ENCODE measurements around the gene KLK14. TPM values are rescaled to one million over a fixed set of nuclear protein-coding genes. Genes with fewer than 3 reads are reported as not detected.

Gene KLK14
- polyA plus RNA-seq, 1 experiment, result 0.06 TPM

DNA sequence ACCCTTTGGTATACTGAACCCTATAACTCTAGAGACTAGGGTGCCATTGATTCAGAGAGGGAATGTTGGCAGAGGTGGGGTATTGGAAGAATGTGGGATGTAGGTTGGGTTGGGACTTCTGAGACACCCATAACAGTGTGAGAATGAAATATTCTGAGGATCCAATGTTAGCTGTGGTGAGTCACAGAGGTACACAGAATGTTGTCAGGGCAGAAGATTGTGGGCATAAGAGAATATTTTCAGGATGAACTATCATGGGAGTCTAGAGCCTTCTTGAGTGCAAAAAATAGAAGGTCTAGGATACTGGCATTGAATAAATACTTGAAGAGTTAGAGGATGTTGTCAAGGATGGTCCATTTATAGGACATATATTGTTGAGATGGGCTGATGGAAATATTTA, 26.8 kb downstream of the KLK14 start:
- Histone ChIP-seq H3K36me3 (ENCODE audit: control insufficient read depth, insufficient read depth, low read length) (no peaks in the 10 kb centered on the region), H3K27me3 (ENCODE audit: control insufficient read depth, insufficient read depth, low read length) (no peaks in the 10 kb centered on the region), H3K4me3 (ENCODE audit: low read depth, low read length) (no peak overlapping the region)
- ChIA-PET POLR2A (no interaction called here), CTCF (no interaction called here)
- no peak for DNase-seq (ENCODE audit: low read depth)
- TF ChIP-seq, protein P1, sequence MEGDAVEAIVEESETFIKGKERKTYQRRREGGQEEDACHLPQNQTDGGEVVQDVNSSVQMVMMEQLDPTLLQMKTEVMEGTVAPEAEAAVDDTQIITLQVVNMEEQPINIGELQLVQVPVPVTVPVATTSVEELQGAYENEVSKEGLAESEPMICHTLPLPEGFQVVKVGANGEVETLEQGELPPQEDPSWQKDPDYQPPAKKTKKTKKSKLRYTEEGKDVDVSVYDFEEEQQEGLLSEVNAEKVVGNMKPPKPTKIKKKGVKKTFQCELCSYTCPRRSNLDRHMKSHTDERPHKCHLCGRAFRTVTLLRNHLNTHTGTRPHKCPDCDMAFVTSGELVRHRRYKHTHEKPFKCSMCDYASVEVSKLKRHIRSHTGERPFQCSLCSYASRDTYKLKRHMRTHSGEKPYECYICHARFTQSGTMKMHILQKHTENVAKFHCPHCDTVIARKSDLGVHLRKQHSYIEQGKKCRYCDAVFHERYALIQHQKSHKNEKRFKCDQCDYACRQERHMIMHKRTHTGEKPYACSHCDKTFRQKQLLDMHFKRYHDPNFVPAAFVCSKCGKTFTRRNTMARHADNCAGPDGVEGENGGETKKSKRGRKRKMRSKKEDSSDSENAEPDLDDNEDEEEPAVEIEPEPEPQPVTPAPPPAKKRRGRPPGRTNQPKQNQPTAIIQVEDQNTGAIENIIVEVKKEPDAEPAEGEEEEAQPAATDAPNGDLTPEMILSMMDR (IDR thresholded peaks at IDR 0.05; ENCODE audit: insufficient read depth, low read depth, low read length), result no peak

DNA sequence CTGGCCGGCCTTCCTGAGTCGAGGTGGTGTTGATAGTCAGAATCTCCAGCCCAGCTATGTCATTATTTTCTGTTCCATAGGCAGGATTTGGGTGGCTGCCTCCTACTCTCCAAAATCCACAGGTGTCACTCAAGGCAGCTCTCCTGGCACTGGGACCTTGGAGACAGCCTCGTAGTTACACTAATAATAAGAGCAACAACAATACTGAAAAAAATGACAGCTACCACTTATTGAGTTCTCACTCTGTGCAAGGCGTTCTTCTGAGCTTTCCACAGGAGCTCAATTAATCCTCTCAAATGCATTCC, 35.7 kb downstream of the KLK14 start:
- TF ChIP-seq, protein P1 (IDR thresholded peaks at IDR 0.05; ENCODE audit: insufficient read depth, low read depth, low read length), result no peak
- no peaks in the 10 kb centered on the region for H3K36me3 ChIP-seq (ENCODE audit: control insufficient read depth, insufficient read depth, low read length)
- no peak for DNase-seq (ENCODE audit: low read depth)
- ChIA-PET CTCF (no interaction called here), POLR2A (no interaction called here)
- H3K27me3 ChIP-seq (ENCODE audit: control insufficient read depth, insufficient read depth, low read length), result no peaks in the 10 kb centered on the region
- no peak overlapping the region for H3K4me3 ChIP-seq (ENCODE audit: low read depth, low read length)

DNA sequence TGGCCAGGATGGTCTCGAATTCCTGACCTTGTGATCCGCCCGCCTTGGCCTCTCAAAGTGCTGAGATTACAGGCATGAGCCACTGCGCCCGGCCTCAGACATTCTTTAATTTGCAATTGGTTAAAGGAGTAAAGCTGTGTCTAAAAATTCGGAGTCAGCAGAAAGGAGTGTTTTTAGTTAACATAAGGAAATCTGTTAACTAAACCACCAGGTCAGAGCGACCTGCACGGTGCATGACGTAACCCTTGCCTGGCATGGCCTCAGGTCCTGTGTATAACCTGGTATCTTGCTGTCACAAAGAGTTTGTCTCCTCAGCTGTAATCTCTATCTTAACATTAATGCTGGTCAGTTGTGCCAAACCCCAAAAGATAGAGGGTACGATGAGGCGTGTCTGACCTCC, 38.4 kb downstream of the KLK14 start:
- ChIA-PET POLR2A (no interaction called here), CTCF (no interaction called here)
- H3K27me3 ChIP-seq (ENCODE audit: control insufficient read depth, insufficient read depth, low read length), result no peaks in the 10 kb centered on the region
- DNase-seq (ENCODE audit: low read depth), result no peak
- TF ChIP-seq, protein P1 (IDR thresholded peaks at IDR 0.05; ENCODE audit: insufficient read depth, low read depth, low read length), result no peak
- H3K36me3 ChIP-seq (ENCODE audit: control insufficient read depth, insufficient read depth, low read length), result no peaks in the 10 kb centered on the region
- H3K4me3 ChIP-seq (ENCODE audit: low read depth, low read length), result no peak overlapping the region

DNA sequence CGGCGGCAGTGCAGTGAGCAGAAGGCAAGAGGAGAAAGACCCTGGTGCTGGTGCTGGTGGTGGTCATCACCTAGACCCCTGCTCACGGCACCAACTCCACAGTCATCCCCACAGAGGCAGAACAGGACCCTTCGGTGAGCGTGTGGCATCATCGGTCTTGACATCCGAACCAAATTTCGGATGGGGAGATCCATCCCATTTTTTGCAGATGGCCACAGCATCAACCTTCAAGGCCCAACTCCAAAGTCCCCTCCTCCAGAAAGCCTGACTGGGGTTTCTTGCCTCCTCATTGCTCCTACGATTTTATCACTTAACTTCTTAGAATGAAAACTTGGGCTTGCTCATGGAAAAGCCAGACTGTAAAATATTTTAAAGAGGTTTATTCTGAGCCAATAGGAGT, 39.2 kb downstream of the KLK14 start:
- H3K4me3 ChIP-seq (ENCODE audit: low read depth, low read length), result no peak overlapping the region
- ChIA-PET POLR2A (no interaction called here), CTCF (no interaction called here)
- H3K27me3 ChIP-seq (ENCODE audit: control insufficient read depth, insufficient read depth, low read length), result no peaks in the 10 kb centered on the region
- no peak for DNase-seq (ENCODE audit: low read depth)
- no peaks in the 10 kb centered on the region for H3K36me3 ChIP-seq (ENCODE audit: control insufficient read depth, insufficient read depth, low read length)
- TF ChIP-seq, protein P1 (IDR thresholded peaks at IDR 0.05; ENCODE audit: insufficient read depth, low read depth, low read length), result no peak

DNA sequence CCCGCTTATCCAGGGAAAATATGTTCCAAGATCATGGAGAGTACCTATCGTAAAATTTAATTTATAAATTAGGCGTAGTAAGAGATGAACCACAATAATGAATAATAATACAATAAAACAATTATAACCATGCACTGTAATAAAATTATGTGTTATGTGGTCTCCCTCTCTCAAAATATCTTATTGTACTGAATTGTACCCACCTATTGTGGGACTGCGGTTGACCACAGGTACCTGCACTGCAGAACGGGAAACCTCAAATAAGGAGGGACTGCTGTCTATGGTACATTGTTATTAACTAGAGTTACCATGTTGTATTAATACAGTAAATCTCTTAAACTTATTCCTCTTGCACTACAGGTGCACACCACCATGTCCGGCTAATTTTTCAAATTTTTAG, 42.5 kb downstream of the KLK14 start:
- no peaks in the 10 kb centered on the region for H3K36me3 ChIP-seq (ENCODE audit: control insufficient read depth, insufficient read depth, low read length)
- POLR2A ChIA-PET, result no interaction called here
- H3K4me3 ChIP-seq (ENCODE audit: low read depth, low read length), result no peak overlapping the region
- no peaks in the 10 kb centered on the region for H3K27me3 ChIP-seq (ENCODE audit: control insufficient read depth, insufficient read depth, low read length)
- CTCF ChIA-PET, result no interaction called here
- TF ChIP-seq, protein P1 (IDR thresholded peaks at IDR 0.05; ENCODE audit: insufficient read depth, low read depth, low read length), result no peak
- no peak for DNase-seq (ENCODE audit: low read depth)
